ENCODE data around the gene MRPL39.

DNA sequence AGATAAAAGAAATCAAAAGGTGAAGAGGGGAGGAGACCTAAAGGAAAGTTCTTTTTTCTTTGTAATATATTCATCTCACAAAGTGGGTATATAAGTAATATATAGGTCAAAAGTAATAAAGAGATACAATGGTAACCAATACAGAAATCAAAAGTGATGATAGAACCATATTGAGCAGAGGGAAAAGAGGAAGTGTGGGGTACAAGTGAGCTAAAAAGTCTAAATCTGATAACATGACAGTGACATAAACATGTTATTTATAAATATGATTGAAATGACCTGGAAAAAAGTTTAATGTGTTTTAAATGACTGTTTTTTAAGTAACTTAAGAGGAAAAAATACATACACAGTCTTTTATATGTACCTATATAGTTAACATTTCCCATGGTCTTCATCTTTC is 70.5 kb downstream of the MRPL39 start:
- no peak for TF ChIP-seq YY1 (IDR thresholded peaks at IDR 0.05; ENCODE audit: low read depth)
- TF ChIP-seq, protein P1, sequence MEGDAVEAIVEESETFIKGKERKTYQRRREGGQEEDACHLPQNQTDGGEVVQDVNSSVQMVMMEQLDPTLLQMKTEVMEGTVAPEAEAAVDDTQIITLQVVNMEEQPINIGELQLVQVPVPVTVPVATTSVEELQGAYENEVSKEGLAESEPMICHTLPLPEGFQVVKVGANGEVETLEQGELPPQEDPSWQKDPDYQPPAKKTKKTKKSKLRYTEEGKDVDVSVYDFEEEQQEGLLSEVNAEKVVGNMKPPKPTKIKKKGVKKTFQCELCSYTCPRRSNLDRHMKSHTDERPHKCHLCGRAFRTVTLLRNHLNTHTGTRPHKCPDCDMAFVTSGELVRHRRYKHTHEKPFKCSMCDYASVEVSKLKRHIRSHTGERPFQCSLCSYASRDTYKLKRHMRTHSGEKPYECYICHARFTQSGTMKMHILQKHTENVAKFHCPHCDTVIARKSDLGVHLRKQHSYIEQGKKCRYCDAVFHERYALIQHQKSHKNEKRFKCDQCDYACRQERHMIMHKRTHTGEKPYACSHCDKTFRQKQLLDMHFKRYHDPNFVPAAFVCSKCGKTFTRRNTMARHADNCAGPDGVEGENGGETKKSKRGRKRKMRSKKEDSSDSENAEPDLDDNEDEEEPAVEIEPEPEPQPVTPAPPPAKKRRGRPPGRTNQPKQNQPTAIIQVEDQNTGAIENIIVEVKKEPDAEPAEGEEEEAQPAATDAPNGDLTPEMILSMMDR (IDR thresholded peaks at IDR 0.05): no peak
- no peak for TF ChIP-seq GABPA (IDR thresholded peaks at IDR 0.05; ENCODE audit: low read depth)
- TF ChIP-seq, protein P2, sequence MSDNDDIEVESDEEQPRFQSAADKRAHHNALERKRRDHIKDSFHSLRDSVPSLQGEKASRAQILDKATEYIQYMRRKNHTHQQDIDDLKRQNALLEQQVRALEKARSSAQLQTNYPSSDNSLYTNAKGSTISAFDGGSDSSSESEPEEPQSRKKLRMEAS (IDR thresholded peaks at IDR 0.05; ENCODE audit: low read depth): no peak
- TF ChIP-seq, protein P3, sequence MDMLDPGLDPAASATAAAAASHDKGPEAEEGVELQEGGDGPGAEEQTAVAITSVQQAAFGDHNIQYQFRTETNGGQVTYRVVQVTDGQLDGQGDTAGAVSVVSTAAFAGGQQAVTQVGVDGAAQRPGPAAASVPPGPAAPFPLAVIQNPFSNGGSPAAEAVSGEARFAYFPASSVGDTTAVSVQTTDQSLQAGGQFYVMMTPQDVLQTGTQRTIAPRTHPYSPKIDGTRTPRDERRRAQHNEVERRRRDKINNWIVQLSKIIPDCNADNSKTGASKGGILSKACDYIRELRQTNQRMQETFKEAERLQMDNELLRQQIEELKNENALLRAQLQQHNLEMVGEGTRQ (IDR thresholded peaks at IDR 0.05; ENCODE audit: borderline replicate concordance, low read depth, low read length): no peak
